Measurements from ENCODE around the gene PCNA.
A peak's percentile ranks its signal among the peaks of the same experiment; 100 is the strongest.
"Not testable (repeated sequence)": the region's sequence is repeated elsewhere in the genome, so short reads cannot be mapped to it uniquely, and the experiment has no call there.

PCNA gene

DNA sequence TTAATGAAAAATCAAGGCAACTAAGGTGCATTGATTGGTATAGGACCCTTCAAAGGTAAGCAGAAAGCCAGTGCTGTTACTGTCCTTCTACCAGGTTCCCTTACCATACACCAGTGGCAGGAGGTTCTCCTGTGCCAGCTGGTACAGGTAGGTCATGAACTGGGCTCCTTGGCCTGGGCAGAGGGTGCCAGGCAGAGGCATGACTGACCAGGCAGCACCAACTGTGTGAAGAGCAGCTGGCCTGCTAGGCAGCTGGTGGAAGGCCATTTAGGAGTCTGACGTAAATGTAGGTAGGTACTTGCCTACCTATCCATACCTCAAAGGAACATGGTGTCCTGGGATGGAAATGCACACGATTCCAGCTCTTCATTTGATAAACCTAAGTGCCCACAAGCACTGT lies 23.3 kb downstream of the PCNA start:
- no peak for DNase-seq (ENCODE audit: low spot score)

DNA sequence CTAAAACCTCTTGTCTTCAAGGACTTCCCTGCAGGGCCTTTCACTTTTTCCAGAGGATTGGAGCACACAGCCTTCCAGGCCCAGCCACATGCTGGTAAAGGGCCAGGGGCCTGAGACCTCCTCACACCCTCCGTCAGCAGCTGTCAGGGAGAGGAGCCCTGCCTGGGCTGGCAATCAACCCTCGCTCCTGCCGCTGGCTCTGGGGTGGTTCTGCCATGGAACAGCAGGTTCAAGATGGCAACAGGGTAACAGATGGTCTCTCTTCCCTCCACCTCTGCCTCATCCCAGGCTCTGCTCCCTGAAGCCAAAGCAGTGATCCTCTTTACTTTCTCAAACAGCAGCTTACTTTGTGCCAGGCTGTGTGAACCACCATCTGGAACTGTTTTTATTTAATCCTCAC lies 23.8 kb downstream of the PCNA start:
- DNase-seq (ENCODE audit: low spot score), result no peak

DNA sequence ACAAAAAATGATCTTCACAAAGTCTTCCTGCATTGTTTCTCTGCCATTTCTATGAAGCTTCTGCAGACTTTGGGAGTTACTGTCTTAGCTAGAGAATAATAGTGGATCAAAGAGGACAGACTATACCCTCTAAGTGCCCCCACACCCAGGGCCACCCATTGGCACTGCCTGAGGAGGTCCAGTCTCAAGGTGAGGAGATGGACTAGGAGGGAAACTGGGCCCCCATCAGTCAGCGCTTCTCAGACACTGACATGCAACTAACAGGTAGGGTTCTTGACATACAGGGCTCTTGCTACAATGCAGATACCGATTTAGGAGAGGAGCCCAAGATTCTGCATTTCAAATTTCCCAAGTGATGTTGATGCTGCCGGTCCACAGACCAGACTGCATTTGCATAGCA lies 24.3 kb downstream of the PCNA start:
- no peak for DNase-seq (ENCODE audit: low spot score)

DNA sequence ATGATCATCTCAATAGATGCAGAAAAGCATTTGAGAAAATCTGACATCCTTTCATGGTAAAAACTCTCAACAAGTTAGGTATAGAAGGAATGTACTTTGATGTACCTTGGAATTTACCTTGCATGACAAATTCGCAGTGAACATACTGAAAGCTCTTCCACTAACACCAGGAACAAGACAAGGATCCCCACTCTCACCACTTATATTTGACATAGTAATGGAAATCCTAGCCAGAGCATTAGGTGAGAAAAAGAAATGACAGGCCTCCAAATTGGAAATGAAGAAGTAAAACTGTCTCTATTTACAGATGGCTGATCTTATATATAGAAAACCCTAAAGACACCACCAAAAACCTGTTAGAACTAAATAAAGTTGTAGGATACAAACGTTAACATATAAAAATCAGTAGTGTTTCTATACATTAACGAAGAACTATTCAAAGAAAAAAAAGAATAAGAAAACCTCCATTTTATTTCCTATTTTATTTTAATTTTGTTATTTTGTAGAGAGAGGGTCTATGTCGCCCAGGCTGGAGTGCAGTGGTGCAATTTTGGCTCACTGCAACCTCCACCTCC lies 26.9 kb downstream of the PCNA start:
- no peak for DNase-seq (ENCODE audit: low spot score)

DNA sequence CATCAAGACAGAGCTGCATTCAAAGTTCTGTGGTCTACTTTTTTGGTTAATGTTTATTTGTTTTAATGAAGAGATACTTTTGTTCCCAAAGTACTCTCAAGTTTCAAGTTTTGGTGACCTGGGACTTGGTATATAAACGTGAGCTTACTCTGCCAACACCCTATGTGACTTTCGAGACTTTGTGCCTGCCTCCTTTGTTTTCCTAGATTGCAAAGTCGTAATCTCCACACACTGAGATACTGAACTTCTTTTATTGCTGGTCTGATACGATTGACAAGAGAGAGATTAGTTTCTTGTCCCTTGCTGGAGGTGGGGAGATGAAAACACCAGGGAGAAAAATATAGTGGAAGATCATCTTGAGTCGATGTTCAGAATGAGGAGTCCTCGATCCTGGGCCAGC lies 27.9 kb downstream of the PCNA start:
- DNase-seq (ENCODE audit: low spot score), result no peak

DNA sequence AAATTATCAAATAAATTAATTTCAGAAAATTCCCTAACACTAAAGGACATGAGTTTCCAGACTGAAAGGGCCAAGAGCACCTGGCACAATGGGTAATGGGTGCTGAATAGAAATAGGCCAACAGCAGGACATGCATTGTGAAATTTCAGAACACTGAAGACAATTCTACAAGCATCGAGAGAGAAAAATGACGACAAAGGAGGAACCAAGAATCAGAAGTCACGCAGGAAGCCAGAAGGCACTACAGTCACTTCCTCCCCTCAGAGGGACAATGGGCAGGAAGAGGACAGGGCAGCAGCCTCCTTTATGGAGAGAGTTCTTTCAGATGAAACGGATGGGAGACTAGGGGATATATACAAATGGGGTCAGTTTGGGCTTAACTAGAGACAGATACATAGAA lies 29.6 kb downstream of the PCNA start:
- DNase-seq (ENCODE audit: low spot score), result no peak

DNA sequence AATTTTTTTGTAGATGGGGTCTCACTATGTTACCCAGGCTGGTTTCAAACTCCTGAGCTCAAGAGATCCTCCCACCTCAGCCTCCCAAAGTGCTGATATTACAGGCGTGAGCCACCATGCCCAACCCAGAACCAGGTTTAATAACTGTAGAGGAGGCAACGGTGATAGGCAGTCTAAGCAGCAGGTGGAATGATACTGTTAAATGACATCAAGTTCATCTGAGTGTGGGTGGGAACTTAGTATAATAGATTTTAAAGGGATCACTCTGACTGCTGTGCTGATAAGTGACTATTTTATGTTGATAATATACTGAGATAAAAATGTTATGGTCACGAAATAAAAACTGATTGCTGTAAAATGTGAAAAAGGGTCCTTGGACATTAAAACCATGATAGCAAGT lies 31.1 kb downstream of the PCNA start:
- DNase-seq (ENCODE audit: low spot score), result no peak

DNA sequence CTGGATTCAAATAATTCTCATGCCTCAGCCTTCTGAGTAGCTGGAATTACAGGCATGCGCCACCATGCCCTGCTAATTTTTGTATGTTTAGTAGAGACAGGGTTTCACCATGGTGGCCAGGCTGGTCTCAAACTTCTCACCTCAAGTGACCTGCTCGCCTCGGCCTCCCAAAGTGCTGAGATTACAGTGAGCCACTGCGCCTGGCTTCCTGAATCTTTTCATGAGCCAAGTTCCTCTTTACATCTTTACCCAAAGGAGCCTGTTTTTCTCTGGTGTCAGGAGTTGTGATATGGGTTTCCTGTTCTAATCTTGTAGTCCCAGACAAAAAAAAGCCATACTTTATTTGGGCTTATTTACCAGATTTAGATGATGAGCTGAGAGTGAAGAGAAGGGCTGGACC lies 34.4 kb downstream of the PCNA start:
- no peak for DNase-seq (ENCODE audit: low spot score)

DNA sequence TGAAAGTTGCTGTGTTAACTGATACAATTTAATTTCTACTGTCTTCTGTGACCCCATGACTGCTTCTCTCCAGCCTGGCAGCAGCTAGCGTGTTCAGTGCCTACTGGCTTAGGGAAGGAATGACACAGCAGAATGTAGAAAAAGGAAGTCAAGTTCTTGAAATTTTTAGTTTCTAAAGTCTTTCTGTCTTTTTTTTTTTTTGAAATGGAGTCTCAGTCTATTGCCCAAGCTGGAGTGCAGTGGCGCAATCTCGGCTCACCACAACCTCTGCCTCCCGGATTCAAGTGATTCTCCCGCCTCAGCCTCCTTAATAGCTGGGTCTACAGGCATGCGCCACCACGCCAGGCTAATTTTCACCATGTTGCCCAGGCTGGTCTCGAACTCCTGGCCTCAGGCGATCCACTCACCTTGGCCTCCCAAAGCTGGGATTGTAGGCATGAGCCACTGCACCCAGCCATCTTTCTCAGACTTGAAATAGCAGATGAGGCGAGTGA lies 39.3 kb downstream of the PCNA start:
- no peak for DNase-seq (ENCODE audit: low spot score)

DNA sequence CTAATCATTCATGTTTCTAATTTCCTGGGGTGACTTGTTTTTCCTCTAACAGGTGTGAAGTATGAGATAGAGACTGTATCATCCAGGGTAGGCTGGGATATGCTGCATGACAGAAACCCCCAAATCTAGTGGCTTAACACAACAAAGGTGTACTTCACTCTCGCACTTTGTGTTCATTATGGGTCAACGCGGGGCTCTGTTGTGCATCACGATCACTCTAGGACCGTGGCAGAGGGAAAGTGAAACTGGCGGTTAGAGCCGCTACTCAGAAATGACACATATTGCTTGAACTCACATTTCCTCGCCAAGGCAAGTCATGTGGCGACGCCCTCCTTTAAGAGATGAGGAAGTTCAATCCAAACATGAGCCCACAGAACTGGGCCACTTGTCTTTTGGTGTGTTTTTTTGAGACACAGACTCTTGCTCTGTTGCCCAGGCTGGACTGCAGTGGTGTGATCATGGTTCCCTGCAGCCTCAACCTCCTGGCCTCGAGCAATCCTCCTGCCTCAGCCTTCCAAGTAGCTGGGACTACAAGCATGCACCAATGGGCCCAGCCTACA lies 41.3 kb downstream of the PCNA start:
- DNase-seq (ENCODE audit: low spot score), result peak; percentile 62

DNA sequence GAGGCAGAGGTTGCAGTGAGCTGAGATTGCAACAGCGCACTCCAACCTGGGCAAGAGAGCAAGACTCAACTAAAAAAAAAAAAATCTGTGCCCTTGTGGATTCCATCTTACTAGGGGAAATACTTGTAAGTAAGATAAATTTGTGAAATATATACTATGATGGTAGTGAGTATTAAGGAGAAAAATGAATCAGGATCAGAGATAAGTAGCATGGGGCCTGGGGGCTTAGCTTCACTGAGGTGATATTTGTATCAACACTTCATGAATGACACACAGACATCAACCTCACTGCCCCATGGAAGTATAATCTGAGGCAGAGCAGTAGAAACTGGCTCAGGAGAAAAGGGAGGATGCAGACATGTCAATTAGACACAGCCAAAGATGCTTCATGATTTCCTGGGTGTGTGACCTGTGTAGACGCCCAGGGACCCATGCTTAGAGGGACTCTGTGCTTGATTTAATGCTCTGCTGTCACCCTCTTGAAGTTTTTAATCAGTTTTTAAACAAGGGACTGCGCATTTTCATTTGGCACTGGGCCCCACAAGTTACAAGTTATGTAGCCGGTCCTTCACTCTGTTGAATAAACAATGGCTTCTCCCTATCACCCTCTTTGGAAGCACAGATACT lies 41.9 kb downstream of the PCNA start:
- no peak for DNase-seq (ENCODE audit: low spot score)

DNA sequence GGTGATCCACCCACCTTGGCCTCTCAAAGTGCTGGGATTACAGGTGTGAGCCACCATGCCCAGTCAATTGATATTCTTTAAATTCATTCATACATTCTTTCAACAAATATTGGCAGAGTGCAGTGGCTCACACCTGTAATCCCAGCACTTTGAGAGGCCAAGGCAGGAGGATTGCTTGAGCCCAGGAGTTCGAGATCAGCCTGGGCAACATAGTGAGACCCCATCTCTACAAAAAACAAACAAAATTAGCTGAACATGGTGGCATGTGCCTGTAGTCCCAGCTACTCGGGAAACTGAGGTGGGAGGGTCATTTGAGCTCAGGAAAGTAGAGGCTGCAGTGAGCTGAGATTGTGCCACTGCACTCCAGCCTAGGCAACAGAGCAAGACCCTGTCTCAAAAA lies 42.8 kb downstream of the PCNA start:
- DNase-seq (ENCODE audit: low spot score), result not testable (repeated sequence)

DNA sequence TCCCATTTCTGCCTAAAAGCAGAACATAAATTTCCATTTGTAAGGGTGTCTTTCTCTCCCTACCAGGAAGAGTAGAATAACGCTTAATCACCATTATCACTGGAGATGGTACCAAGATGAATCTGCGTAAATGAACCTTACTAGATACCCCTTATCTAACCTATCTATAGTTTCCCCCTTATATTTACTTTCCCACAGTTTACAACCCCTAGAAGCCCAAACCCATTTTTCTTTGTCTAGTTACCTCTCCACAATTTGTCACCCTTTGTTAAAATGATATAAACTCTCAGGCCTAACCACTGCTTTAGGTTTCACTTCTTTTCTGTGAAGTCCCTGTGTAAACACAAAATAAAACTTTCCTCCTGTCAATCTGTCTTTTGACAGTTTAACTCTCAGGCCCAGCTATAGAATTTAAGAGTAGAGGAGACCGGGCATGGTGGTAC lies 45.5 kb downstream of the PCNA start:
- DNase-seq (ENCODE audit: low spot score), result no peak

DNA sequence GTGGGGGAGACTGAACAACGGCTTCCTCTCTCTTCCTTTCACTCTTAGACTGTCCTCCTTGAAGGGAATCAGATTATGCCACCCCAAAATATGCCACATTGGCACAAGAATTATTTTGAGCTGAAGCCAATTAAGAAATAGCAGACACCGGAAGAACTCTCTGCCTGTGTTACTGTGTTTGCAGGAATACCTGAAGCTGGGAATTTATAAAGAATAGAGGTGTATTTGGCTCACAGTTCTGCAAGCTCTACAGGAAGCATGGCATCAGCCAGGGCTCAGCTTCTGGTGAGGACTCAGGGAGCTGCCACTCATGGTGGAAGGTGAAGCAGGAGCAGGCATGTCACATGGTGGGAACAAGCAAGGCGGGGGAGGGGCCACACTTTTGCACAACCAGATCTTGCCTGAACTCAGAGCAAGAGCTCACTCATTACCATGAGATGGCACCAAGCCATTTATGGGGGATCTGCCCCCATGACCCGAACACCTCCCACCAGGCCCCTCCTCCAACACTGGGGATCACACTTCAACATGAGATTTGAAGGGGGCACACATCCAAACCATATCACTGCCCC lies 46.0 kb downstream of the PCNA start:
- DNase-seq (ENCODE audit: low spot score), result no peak

DNA sequence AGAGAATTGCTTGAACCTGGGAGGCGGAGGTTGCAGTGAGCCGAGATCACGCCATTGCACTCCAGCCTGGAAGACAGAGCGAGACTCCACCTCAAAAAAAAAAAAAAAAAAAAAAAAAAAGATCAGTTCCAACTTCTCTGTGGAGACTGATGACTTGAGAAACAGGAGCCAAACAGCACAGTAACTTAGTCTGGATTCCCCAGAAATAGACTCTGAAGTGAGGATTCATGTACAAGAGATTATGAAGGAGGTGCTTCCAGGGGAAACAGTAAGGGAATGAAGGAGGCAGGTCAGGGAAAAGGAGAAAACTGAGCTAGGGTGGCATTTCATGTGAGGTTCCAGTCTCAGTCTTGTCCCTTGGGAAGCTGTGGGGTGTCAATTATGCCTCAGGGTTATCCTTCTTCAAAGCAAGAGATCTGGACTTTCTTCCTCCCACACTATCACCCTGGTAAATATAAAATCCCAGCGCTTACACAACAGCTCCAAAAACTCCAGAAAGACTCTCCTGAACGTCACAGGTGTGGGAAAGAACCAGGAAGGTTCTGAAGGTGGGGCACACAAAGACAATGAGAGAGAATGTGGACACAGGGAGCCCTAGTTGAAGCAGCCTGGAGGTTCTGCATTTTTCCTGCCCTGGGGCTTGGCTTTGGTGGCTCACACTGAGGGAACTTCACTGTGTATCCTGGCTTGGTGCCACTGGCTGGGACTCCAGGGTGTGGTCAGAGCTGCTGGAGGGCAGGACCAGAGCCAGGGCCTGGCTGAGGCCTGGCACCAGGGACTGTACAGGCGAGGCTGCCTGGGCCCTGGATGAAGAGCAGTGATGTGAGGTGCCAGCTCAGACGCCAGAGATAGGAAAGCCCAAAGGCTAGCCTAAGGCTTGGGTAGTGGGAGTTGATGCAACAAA lies 46.8 kb downstream of the PCNA start:
- DNase-seq (ENCODE audit: low spot score), result peak; percentile 71

DNA sequence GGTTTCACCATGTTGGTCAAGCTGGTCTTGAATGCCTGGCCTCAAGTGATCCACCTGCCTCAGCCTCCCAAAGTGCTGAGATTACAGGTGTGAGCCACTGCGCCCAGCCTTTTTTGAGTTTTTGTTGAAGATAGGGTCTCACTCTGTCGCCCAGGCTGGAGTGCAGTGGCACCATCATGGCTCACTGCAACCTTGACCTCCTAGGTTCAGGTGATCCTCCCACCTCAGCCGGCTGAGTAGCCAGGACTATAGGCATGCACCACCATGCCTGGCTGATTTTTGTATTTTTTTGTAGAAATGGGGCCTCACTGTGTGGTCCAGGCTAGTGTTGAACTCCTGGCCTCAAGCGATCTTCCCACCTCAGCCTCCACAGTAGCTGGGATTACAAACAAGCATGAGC lies 47.8 kb downstream of the PCNA start:
- DNase-seq (ENCODE audit: low spot score), result not testable (repeated sequence)

DNA sequence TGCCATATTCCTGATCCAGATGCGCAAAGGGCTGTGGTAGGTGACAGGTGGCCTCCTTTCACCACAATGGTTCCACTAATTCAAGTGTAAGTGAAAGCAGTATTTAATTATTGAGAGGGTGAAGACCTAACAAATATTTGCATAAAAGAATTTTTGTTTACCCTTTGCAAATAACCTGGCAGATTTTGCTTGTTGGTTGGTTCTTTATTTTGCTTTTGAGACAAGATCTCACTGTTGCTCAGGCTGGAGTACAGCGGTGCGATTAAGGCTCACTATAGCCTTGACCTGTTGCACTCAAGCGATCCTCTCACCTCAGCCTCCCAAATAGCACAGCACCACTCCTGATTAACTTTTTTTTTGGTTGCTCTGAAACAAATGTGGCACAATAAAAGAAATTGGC lies 49.2 kb downstream of the PCNA start:
- DNase-seq (ENCODE audit: low spot score), result no peak

DNA sequence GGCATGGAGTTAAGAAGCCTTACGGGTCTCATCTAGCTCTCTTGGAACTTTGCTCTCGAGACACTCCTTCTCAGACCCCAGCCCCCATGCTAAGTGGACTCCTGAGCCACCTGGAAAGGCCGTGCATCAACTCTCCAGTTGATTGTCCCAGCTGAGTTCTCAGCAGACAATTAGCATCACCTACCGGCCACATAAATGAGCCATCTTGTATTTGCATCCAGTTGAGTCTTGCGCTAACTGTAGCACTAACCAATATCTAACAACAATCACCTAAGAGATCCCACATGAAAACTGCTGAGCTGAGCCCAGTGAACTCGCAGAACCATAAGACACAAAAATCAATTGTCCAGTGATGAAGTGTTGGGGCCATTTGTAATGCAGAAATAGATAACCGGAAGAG lies 49.7 kb downstream of the PCNA start:
- no peak for DNase-seq (ENCODE audit: low spot score)

DNA sequence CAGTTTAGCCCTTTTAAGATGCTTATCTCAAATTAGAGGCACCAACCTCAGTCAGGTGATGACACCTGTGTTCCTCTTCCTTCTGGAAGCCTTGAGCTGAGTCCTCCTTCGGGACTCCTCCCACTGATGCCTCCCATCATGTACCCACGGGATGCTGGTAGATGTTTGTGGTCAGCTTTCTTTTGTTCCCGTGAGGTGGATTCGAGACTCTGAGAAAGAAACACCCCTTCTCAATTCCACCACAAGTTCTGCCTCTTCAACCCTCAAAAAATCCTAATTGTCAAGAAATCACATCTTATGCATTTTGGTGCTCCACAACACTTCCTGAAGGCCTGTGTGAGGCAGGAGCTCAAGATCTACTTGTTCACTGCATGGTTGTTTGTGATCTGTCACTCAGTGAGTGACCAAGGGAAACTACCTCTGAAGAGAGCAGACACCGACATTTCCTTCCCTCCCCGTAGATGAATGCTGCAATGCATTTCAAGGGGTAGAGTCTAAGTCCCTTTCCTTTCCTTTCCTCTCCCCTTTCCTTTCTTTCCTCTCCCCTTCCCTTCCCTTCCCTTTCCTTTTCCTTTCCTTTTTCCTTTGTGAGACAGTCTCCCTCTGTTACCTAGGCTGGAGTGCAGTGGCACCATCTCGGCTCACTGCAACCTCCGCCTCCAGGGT lies 50.5 kb downstream of the PCNA start:
- no peak for DNase-seq (ENCODE audit: low spot score)

DNA sequence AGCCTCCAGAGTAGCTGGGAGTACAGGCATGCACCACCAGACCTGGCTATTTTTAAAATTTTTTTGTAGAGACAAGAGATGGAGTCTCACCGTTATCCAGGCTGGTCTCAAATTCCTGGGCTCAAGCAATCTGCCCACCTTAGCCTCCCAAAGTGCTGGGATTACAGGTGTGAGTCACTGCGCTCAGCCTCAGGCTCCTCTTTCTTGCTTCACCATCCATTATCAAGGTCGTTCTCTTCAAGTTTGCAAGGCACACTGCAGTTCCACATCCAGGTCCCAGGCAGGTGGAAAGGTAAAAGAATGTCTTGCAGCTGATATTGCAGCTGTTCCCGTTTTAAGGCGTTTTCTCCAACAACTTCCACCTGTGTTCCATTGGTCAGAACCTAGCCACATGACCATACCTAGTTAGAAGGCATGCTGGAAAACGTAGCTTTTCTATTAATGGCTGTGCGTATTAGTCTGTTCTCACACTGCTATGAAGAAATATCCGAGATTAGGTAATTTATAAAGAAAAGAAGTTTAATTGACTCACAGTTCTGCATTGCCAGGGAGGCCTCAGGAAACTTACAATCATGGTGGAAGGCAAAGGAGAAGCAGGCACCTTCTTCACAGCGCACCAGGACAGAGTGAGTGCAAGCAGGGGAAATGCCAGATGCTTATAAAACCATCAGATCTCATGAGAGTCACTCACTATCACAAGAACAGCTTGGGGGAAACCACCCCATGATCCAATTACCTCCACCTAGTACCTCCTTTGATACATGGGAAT lies 51.7 kb downstream of the PCNA start:
- no peak for DNase-seq (ENCODE audit: low spot score)

DNA sequence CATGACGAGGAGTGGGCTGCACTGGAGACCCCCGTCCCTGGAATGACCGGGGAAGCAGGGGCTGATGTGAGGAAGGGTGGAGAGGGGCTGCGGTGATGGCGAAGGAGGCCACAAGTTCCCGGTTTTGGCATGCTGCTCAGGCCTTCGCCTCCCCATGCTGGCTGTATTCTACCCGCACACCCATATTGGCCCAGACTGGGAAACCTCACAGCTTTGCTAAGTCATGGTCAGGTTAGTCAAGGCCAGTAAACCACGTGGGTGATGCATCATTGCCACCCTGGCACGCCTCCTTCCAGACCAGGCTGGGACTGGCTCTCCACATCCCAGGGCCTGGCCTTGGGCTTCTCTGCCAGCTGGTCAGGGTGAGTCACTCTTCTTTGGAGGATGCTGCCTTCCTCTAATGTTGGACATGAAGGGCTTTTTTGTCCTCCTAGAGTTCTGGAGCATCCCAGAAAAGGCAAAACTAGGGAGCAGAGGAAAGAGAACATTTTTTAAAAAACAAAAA lies 53.8 kb downstream of the PCNA start:
- DNase-seq (ENCODE audit: low spot score), result peak; percentile 92

Measured in SW480 (cell line).